ENCODE results near the gene DLG4. TPM values are rescaled to one million over a fixed set of nuclear protein-coding genes. Genes with fewer than 3 reads are reported as not detected.

The DLG4 gene
- total RNA-seq, 2 experiments from 2014 or later, result 9.5 to 9.7 TPM

DNA sequence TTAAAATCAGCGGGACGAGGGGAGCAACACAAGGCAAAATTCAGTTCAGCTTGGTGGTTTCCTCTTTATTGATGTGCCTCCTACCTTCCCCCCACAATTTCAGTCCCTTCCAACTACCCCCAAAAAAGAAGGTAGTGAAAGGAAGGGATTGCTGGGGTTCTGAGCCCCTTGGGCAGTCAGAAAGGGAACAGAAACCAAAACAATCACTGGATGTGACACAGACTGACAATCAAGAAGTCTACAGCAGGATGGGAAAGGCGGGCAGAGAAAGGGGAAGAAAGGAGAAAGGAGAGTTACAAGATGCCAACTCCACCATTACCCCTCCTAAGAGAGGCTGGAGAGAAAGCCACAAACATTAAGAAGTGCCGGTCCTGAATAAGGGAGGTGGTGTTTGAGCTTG, 20.7 kb upstream of the DLG4 start:
- no peaks in the 10 kb centered on the region for H3K9me3 Mint-ChIP-seq
- intact Hi-C loops (cut with micrococcal nuclease), result no loop called here
- no peak for DNase-seq
- no peak for ATAC-seq
- peaks cover 45% of the 10 kb centered on the region for H3K4me1 Mint-ChIP-seq (ENCODE audit: low read depth)
- ChIA-PET POLR2A (interaction anchor here (0.7 to 15.6 kb wide), 6 partner anchors 9 to 446 kb away, joined by 3 to 261 read pairs (median 5); partner anchors contain the start of genes ACADVL, CTDNEP1, DLG4 and ELP5), CTCF (interaction anchor here (1.7 to 7.2 kb wide), 2 partner anchors 20 to 55 kb away, joined by 4 to 41 read pairs; partner anchors contain the start of genes ACADVL and DLG4)
- H3K4me3 Mint-ChIP-seq, result peak overlapping the region; percentile 96
- no peaks in the 10 kb centered on the region for H3K27me3 Mint-ChIP-seq
- H3K36me3 Mint-ChIP-seq (ENCODE audit: low read depth), result peaks cover 28% of the 10 kb centered on the region
- H3K27ac Mint-ChIP-seq, result peak overlapping the region; percentile 97
- TF ChIP-seq, protein P1, sequence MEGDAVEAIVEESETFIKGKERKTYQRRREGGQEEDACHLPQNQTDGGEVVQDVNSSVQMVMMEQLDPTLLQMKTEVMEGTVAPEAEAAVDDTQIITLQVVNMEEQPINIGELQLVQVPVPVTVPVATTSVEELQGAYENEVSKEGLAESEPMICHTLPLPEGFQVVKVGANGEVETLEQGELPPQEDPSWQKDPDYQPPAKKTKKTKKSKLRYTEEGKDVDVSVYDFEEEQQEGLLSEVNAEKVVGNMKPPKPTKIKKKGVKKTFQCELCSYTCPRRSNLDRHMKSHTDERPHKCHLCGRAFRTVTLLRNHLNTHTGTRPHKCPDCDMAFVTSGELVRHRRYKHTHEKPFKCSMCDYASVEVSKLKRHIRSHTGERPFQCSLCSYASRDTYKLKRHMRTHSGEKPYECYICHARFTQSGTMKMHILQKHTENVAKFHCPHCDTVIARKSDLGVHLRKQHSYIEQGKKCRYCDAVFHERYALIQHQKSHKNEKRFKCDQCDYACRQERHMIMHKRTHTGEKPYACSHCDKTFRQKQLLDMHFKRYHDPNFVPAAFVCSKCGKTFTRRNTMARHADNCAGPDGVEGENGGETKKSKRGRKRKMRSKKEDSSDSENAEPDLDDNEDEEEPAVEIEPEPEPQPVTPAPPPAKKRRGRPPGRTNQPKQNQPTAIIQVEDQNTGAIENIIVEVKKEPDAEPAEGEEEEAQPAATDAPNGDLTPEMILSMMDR (IDR thresholded peaks at IDR 0.05), result no peak

GRCh38 chr17:7239091-7240027, 19.7 kb upstream of the DLG4 start, which contains the start of gene PHF23:
PHF23 (minus strand) TSS chr17:7239457; CDS start chr17:7239279, 178 bp downstream.
- peaks cover 53% of the 10 kb centered on the region for H3K4me1 Mint-ChIP-seq (ENCODE audit: low read depth)
- H3K9me3 Mint-ChIP-seq, result no peaks in the 10 kb centered on the region
- TF ChIP-seq, protein P1 (IDR thresholded peaks at IDR 0.05), result no peak
- POLR2A ChIA-PET, result interaction anchor here (0.7 to 15.6 kb wide), 9 partner anchors 10 to 447 kb away, joined by 3 to 261 read pairs (median 4); partner anchors contain the start of genes ACADVL, CTDNEP1, DLG4 and ELP5
- CTCF ChIA-PET, result interaction anchor here (2.5 to 7.2 kb wide), 2 partner anchors 10 to 19 kb away, joined by 7 to 41 read pairs; partner anchors contain the start of genes ACADVL and DLG4
- peak; percentile 76 for ATAC-seq
- peak within 1 kb of the TSS; percentile 96 for H3K4me3 Mint-ChIP-seq
- peak; percentile 98 for DNase-seq
- peak within 1 kb of the TSS; percentile 97 for H3K27ac Mint-ChIP-seq
- intact Hi-C loops (cut with micrococcal nuclease), result no loop called here
- peaks cover 34% of the 10 kb centered on the region for H3K36me3 Mint-ChIP-seq (ENCODE audit: low read depth)
- H3K27me3 Mint-ChIP-seq, result peaks cover 2% of the 10 kb centered on the region

- H3K27me3 Mint-ChIP-seq, result peaks cover 2% of the 10 kb centered on the region
- peak overlapping the region; percentile 97 for H3K27ac Mint-ChIP-seq
- no peak for ATAC-seq
- TF ChIP-seq, protein P1 (IDR thresholded peaks at IDR 0.05), result no peak
- H3K4me3 Mint-ChIP-seq, result peak overlapping the region; percentile 96
- peak; percentile 48 for DNase-seq
- POLR2A ChIA-PET, result interaction anchor here (0.8 to 15.6 kb wide), 10 partner anchors 11 to 448 kb away, joined by 3 to 261 read pairs (median 4); partner anchors contain the start of genes ACADVL, CTDNEP1, DLG4 and ELP5
- H3K9me3 Mint-ChIP-seq, result no peaks in the 10 kb centered on the region
- intact Hi-C loops (cut with micrococcal nuclease), result no loop called here
- H3K4me1 Mint-ChIP-seq (ENCODE audit: low read depth), result peaks cover 53% of the 10 kb centered on the region
- H3K36me3 Mint-ChIP-seq (ENCODE audit: low read depth), result peaks cover 35% of the 10 kb centered on the region
- CTCF ChIA-PET, result interaction anchor here (2.5 to 7.2 kb wide), 2 partner anchors 11 to 19 kb away, joined by 7 to 41 read pairs; partner anchors contain the start of genes ACADVL and DLG4
Observed at GRCh38 chr17:7238420-7239090, 18.9 kb upstream of the DLG4 start.

- intact Hi-C loops (cut with micrococcal nuclease), result no loop called here
- peak; percentile 90 for DNase-seq
- Mint-ChIP-seq H3K9me3 (no peaks in the 10 kb centered on the region), H3K4me1 (ENCODE audit: low read depth) (peaks cover 53% of the 10 kb centered on the region), H3K27me3 (peaks cover 2% of the 10 kb centered on the region), H3K27ac (peak overlapping the region; percentile 97), H3K36me3 (ENCODE audit: low read depth) (peaks cover 33% of the 10 kb centered on the region), H3K4me3 (peak overlapping the region; percentile 96)
- TF ChIP-seq, protein P1 (IDR thresholded peaks at IDR 0.05), result no peak
- ATAC-seq, result peak; percentile 32
- CTCF ChIA-PET, result interaction anchor here (2.5 to 7.2 kb wide), 2 partner anchors 11 to 18 kb away, joined by 7 to 41 read pairs; partner anchors contain the start of genes ACADVL and DLG4
- POLR2A ChIA-PET, result interaction anchor here (0.7 to 15.6 kb wide), 12 partner anchors 8 to 450 kb away, joined by 3 to 261 read pairs (median 4); partner anchors contain the start of genes ACADVL, CTDNEP1, DLG4 and ELP5
Observed at GRCh38 chr17:7237761-7238419, 18.3 kb upstream of the DLG4 start.

Data from activated CD8-positive, alpha-beta T cell treated with anti-CD3 and anti-CD28 coated beads for 36 hours (primary cell).